CD14-positive monocyte (primary cell): ENCODE data around the gene CCNY. TPM values are rescaled to one million over a fixed set of nuclear protein-coding genes. Genes with fewer than 3 reads are reported as not detected.
A peak's percentile ranks its signal among the peaks of the same experiment; 100 is the strongest.

ENCODE experiments used
- DNase-seq, 3 donors: peaks; one replicate each; pipeline ENCODE4 v3.0.0-alpha.2; 2011 to 2022
- H2AFZ ChIP-seq: 2 replicates; pipeline ENCODE4 v1.6.0; 2012; ENCODE audit warnings: mild to moderate bottlenecking, low read depth, low read length, inconsistent platforms; ENCODE audit not compliant: insufficient read depth, poor library complexity, severe bottlenecking
- H3K27ac ChIP-seq, 2 donors: 1 replicate in 1 of 2; 2 replicates in 1 of 2; pipeline ENCODE4 v1.5.1; 2012 to 2013; ENCODE audit warnings: low read length in 2 of 2, control low read depth in 1 of 2, inconsistent platforms in 1 of 2, low read depth in 1 of 2, mild to moderate bottlenecking in 1 of 2
- H3K27me3 ChIP-seq, 2 donors: one replicate each; pipeline versions ENCODE4 v1.6.0 to v1.6.1; 2011 to 2013; ENCODE audit warnings: low read length in 2 of 2; ENCODE audit not compliant: control insufficient read depth in 2 of 2, insufficient read depth in 2 of 2
- H3K36me3 ChIP-seq, 2 donors: replicated peaks in 1 of 2; 1 replicate in 1 of 2; 2 replicates in 1 of 2; pipeline versions ENCODE4 v1.5.1 to v1.6.1; 2012 to 2013; ENCODE audit warnings: low read length in 2 of 2, control low read depth in 1 of 2, inconsistent platforms in 1 of 2, mild to moderate bottlenecking in 1 of 2; ENCODE audit not compliant: insufficient read depth in 2 of 2, control insufficient read depth in 1 of 2
- H3K4me1 ChIP-seq, 2 donors: 1 replicate in 1 of 2; 2 replicates in 1 of 2; pipeline versions ENCODE4 v1.5.1 to v1.6.1; 2012 to 2013; ENCODE audit warnings: low read length in 2 of 2, control low read depth in 1 of 2, inconsistent platforms in 1 of 2, mild to moderate bottlenecking in 1 of 2, moderate library complexity in 1 of 2; ENCODE audit not compliant: insufficient read depth in 2 of 2, control insufficient read depth in 1 of 2
- H3K4me2 ChIP-seq: replicated peaks from 2 replicates; pipeline ENCODE3; 2012; ENCODE audit warnings: low read length, moderate library complexity, mild to moderate bottlenecking; ENCODE audit not compliant: poor library complexity, severe bottlenecking; ENCODE audit errors: extremely low read depth
- H3K4me3 ChIP-seq, 3 experiments: fragments of 200-600 bp in 1 of 3; sonication (generic) in 1 of 3; replicated peaks in 1 of 3; 1 replicate in 2 of 3; 2 replicates in 1 of 3; pipeline ENCODE4 v1.5.1; 2011 to 2013; ENCODE audit warnings: low read length in 3 of 3, mild to moderate bottlenecking in 3 of 3, control low read depth in 2 of 3, low read depth in 2 of 3, inconsistent platforms in 1 of 3, moderate library complexity in 1 of 3
- H3K79me2 ChIP-seq: 2 replicates; pipeline ENCODE4 v1.6.0; 2012; ENCODE audit warnings: mild to moderate bottlenecking, control low read depth, inconsistent platforms, low read length, moderate library complexity; ENCODE audit not compliant: insufficient read depth
- H3K9ac ChIP-seq: 2 replicates; pipeline ENCODE4 v1.6.0; 2017; ENCODE audit warnings: low read length, mild to moderate bottlenecking; ENCODE audit not compliant: insufficient read depth, poor library complexity, severe bottlenecking
- H3K9me3 ChIP-seq, 2 donors: replicated peaks in 1 of 2; 1 replicate in 1 of 2; 2 replicates in 1 of 2; pipeline versions ENCODE4 v1.5.1 to v1.6.1; 2012 to 2013; ENCODE audit warnings: low read length in 2 of 2, control low read depth in 1 of 2; ENCODE audit not compliant: control insufficient read depth in 1 of 2, insufficient read depth in 1 of 2
- H4K20me1 ChIP-seq: 2 replicates; pipeline ENCODE4 v1.6.0; 2012; ENCODE audit warnings: mild to moderate bottlenecking, low read length, control low read depth, moderate library complexity; ENCODE audit not compliant: insufficient read depth
- H3K27ac Mint-ChIP-seq, 7 donors: one replicate each; pipeline ENCODE4 v1.8.0; 2020; ENCODE audit warnings: mild to moderate bottlenecking in 7 of 7, mixed read lengths in 7 of 7, moderate library complexity in 6 of 7, inconsistent platforms in 2 of 7
- H3K27me3 Mint-ChIP-seq, 3 donors: one replicate each; pipeline ENCODE4 v1.8.0; 2021 to 2022; ENCODE audit warnings: low read depth in 3 of 3, mild to moderate bottlenecking in 3 of 3, mixed read lengths in 3 of 3, moderate library complexity in 3 of 3, inconsistent platforms in 1 of 3
- H3K36me3 Mint-ChIP-seq, 2 donors: one replicate each; pipeline ENCODE4 v1.8.0; 2020; ENCODE audit warnings: mixed read lengths in 2 of 2, inconsistent platforms in 1 of 2, mild to moderate bottlenecking in 1 of 2
- H3K4me1 Mint-ChIP-seq: one replicate; pipeline ENCODE4 v1.8.0; 2020; ENCODE audit warnings: mild to moderate bottlenecking, mixed read lengths
- H3K4me3 Mint-ChIP-seq, 2 donors: one replicate each; pipeline ENCODE4 v1.8.0; 2020; ENCODE audit warnings: mild to moderate bottlenecking in 2 of 2, mixed read lengths in 2 of 2, moderate library complexity in 1 of 2
- H3K9me3 Mint-ChIP-seq, 7 donors: one replicate each; pipeline ENCODE4 v1.8.0; 2020 to 2022; ENCODE audit warnings: mixed read lengths in 7 of 7, mild to moderate bottlenecking in 6 of 7, moderate library complexity in 6 of 7, inconsistent platforms in 2 of 7
- WGBS: methylation state at CpG from one replicate; pipeline ENCODE4 v1.1.5; 2013; ENCODE audit warnings: missing lambda C conversion rate; ENCODE audit not compliant: insufficient coverage; 5-methylcytosine and 5-hydroxymethylcytosine counted together
- intact Hi-C, 2 donors: fragments of 100-400 bp; cut with micrococcal nuclease; formaldehyde crosslinking; loops; one replicate each; pipeline versions ENCODE4 v1.15.0 to v1.15.1; 2023
- polyA plus RNA-seq, 3 donors: library from polyadenylated mRNA; depleted of rRNA in 1 of 3; unstranded in 2 of 3; stranded (reverse) in 1 of 3; fragments of 300-500 nt in 2 of 3; fragments of >200 nt in 1 of 3; fragmentation: Illumina TruSeq in 2 of 3; gene quantifications; 1 replicate in 2 of 3; 2 replicates in 1 of 3; pipeline ENCODE4 v1.2.3, GENCODE V29; 2012 to 2021
- TF ChIP-seq, protein P1 (sequence below): fragments of 200-600 bp; IDR thresholded peaks from one replicate; pipeline ENCODE4 v1.8.0; 2022; ENCODE audit warnings: antibody characterized with exemption, mild to moderate bottlenecking

The CCNY gene
- polyA plus RNA-seq, 3 donors: 39.9 to 116 (median 64.8) TPM

DNA sequence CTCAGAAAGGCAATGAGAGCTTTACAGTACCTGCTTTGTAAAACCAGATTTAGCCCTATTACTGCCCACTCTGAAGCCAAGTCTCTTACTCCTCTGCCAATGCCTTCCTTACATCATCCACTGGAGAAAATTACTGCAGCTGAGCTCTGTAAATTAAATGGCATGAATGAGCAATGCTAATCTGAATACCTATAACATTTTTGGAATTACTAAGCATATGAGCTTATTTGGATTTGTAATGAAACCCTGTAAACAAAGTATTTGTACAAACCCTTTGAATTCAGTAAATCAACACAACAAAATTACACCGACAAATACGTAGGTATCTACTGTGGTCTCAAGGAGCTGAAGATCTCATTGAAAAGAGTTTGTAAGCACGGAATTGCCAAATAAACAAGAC lies 12.1 kb upstream of the CCNY start:
- no peaks in the 10 kb centered on the region for H3K27me3 Mint-ChIP-seq
- DNase-seq: no peak
- intact Hi-C loops: no loop called here
- Histone ChIP-seq H3K4me2 (no peak overlapping the region), H2AFZ (no peak overlapping the region), H3K36me3 (peaks cover 11 to 21% of the 10 kb centered on the region in 2 donors), H4K20me1 (peaks cover 9% of the 10 kb centered on the region), H3K27me3 (no peaks in the 10 kb centered on the region), H3K9me3 (peaks cover 0 to 5% of the 10 kb centered on the region in 2 donors), H3K4me1 (no peaks in the 10 kb centered on the region), H3K79me2 (peaks cover 4% of the 10 kb centered on the region), H3K9ac (no peak overlapping the region), H3K27ac (no peak overlapping the region), H3K4me3 (no peak overlapping the region)
- no CpG with 5 or more reads among the region's 3 CpGs for WGBS
- no peak overlapping the region for H3K4me3 Mint-ChIP-seq
- TF ChIP-seq, protein P1, sequence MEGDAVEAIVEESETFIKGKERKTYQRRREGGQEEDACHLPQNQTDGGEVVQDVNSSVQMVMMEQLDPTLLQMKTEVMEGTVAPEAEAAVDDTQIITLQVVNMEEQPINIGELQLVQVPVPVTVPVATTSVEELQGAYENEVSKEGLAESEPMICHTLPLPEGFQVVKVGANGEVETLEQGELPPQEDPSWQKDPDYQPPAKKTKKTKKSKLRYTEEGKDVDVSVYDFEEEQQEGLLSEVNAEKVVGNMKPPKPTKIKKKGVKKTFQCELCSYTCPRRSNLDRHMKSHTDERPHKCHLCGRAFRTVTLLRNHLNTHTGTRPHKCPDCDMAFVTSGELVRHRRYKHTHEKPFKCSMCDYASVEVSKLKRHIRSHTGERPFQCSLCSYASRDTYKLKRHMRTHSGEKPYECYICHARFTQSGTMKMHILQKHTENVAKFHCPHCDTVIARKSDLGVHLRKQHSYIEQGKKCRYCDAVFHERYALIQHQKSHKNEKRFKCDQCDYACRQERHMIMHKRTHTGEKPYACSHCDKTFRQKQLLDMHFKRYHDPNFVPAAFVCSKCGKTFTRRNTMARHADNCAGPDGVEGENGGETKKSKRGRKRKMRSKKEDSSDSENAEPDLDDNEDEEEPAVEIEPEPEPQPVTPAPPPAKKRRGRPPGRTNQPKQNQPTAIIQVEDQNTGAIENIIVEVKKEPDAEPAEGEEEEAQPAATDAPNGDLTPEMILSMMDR: no peak
- H3K27ac Mint-ChIP-seq: no peak overlapping the region
- H3K4me1 Mint-ChIP-seq: no peaks in the 10 kb centered on the region
- H3K9me3 Mint-ChIP-seq: peaks cover 0 to 9% (median 6%) of the 10 kb centered on the region in 7 donors
- H3K36me3 Mint-ChIP-seq: peaks cover 24 to 37% of the 10 kb centered on the region in 2 donors

DNA sequence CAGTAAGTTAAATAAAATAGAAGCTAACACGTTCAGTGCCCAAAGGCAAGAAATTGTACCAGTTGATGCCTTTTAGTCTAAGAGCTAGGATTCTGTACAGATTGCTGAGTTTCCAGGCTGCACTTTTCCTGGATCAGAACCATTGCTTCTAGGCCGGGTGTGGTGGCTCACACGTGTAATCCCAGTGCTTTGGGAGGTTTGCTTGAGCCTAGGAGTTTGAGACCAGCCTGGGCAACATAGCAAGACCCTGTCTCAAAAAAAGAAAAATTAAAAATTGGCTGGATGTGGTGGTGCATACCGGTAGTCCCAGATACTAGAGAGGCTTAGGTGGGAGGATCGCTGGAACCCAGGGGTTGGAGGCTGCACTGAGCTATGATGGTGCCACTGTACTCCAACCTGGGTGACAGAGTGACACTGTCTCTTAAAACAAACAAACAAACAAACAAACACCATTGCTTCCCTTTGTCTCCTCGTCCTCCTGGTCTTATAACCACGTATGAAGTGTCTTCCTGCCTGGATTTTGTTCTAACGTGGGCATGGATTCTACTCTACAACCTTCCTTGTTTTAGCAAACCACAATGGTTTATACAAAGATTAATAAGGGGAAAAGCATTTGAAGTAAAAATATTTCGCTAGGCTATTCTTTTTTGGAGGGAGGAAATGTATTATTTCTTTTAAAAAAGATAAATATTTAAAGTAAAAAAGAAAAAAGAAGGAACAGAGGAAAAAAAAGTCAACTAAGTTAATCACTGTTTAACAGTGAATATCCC lies 9.7 kb upstream of the CCNY start:
- Histone ChIP-seq H3K79me2 (peaks cover 11% of the 10 kb centered on the region), H3K36me3 (peaks cover 0 to 11% of the 10 kb centered on the region in 2 donors), H3K9ac (no peak overlapping the region), H3K4me3 (no peak overlapping the region), H3K9me3 (peaks cover 0 to 5% of the 10 kb centered on the region in 2 donors), H3K4me2 (no peak overlapping the region), H3K4me1 (no peaks in the 10 kb centered on the region), H3K27ac (no peak overlapping the region), H2AFZ (no peak overlapping the region), H3K27me3 (no peaks in the 10 kb centered on the region), H4K20me1 (peaks cover 31% of the 10 kb centered on the region)
- Mint-ChIP-seq H3K4me3 (no peak overlapping the region), H3K9me3 (peaks cover 0 to 9% (median 6%) of the 10 kb centered on the region in 7 donors), H3K36me3 (peaks cover 15 to 21% of the 10 kb centered on the region in 2 donors), H3K27ac (peak overlapping the region in 2 of 7 donors; percentile 6 to 36), H3K27me3 (no peaks in the 10 kb centered on the region), H3K4me1 (no peaks in the 10 kb centered on the region)
- intact Hi-C loops: no loop called here
- 96% methylated on average over 4 of the region's 9 CpGs for WGBS
- TF ChIP-seq, protein P1: no peak
- DNase-seq: no peak
